GM21515 (cell line): ENCODE data around the gene GSDMA.

ENCODE experiments used
- ATAC-seq: cut with Tn5 transposase; IDR thresholded peaks from one replicate; pipeline ENCODE4 v1.9.1; 2021; ENCODE audit not compliant: unreplicated experiment

Gene GSDMA

GRCh38 chr17:39960524-39961041 is 2.2 kb upstream of the GSDMA start:
- no peak for ATAC-seq

DNA sequence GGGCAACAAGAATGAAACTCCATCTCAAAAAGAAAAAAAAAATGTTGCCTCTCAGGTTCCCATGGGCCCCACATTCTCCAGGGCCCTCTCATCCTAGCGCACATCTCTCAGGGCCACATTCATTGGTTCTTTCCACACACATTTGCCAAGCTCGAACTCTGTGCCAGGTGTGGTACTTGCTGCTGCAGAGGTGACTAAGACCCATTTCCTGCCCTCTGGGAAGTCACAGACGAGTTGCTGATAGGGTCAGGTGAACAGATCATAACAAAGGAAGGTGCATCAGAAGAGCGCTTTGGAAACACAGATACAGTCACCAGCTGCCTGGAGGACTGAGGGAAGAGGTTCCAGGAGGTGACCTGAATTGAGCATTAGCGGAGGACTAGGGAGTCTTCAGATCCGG is 1.0 kb downstream of the GSDMA start:
- ATAC-seq, result no peak

DNA sequence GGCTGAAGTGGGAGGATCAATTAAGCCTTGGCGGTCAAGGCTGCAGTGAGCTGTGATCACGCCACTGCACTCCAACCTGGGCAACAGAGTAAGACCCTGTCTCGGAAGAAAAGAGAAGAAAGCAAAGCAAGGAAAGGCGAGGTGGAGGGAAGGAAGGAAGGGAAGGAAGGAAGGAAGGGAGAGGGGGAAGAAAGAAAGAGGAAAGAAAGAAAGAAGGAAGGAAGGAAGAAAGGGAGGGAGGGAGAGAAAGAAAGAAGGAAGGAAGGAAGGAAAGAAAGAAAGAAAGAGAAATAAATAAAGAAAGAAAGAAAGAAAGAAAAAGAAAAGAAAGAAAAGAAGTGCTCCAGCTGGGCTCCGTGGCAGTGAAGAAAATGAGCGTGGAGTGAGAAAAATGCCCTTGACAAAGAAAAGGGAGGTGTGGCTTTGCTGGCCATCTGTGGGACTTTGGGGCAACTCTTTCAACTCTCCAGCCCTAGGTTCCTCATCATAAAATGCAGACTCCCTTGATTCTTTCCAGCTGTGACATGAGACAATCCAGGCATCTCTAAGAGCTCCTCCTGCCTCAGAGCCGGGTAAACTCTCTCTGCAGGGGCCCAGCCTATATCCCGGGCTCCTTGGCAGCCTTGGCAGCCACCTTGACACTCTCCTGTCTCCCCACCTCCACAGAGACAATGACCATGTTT is 2.4 kb downstream of the GSDMA start:
- no peak for ATAC-seq

GRCh38 chr17:39966771-39967170 is 4.0 kb downstream of the GSDMA start:
- no peak for ATAC-seq

- no peak for ATAC-seq
These were observed 6.0 kb downstream of the GSDMA start for GRCh38 chr17:39968761-39969160.

- ATAC-seq, result no peak
These were observed 6.6 kb downstream of the GSDMA start for GRCh38 chr17:39969375-39969774.

DNA sequence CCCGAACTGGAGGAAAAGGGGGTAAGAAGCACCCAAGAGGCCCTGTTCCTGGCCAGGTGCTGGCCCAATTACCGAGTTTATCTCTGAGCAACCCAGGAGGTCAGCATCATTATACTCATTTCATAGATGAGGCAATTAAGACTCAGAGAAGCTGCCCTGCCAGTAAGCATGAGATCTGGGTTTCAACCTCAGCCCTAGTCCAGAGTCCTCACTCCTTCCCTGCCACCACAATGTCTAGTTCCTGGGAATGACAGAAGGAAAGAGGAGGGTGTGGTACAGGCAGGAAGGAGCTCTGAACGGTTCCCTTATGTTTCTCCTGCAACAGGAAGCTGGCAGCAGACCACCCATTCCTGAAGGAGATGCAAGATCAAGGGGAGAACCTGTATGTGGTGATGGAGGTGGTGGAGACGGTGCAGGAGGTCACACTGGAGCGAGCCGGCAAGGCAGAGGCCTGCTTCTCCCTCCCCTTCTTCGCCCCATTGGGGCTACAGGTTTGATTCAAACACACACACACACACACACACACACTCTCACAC is 7.4 kb downstream of the GSDMA start:
- no peak for ATAC-seq

DNA sequence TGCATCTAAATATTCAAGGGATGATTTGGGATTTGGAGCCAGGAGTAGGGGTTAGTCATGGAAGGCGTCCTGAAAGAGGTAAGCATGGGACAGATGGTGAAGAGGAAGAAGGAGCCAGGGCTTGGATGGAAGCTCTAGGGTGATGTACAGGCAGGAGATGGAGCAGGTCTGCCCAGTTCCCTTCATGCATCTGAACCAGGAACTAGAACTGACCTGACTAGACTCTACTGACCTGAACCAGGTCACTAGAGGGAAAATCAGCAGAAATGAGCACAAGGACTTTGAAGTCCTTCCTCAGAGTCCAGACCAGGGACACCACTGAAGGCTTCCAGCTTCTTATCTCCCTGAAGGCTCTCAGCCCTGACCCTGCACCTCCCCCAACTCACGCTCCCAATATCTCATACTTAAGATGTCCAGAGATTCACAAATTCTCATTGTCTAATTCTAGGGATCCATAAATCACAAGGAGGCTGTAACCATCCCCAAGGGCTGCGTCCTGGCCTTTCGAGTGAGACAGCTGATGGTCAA is 8.3 kb downstream of the GSDMA start:
- no peak for ATAC-seq

DNA sequence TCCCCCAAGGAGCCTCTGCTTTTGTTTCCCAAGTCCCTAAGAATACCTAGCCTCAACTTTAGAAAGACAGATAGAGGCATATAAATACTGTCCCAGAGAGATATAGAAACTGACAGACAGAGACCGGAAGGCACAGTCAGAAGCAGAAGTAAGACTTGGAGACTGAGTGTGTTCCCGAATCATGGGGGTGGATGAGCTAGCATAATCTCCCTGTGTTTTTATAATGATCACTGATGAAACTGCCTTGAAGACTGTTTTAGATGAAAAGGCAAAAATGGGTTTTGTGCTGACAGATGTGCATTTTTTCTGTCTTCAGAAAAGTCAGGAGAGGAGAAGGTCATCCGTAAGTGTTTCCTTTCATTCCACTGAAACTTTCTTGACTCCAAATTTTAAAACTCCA is 9.5 kb downstream of the GSDMA start:
- no peak for ATAC-seq

DNA sequence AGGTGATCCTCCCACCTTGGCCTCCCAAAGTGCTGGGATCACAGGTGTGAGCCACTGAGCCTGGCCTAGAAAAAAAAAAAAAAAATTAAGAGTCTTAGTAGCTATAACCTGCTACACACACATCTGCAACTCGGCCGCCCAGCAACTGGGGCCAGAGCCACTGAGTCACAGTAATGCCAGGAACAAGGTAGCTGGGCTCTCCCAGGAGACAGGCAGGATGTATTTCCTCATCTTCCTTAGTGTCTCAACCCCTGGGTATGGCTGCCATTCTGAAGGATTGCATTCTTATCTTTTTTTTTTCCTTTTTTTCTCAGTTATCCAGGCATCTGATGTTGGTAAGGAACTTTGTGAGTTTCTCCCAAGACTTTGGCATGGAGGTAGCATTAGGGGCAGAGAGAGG is 10.7 kb downstream of the GSDMA start:
- no peak for ATAC-seq

DNA sequence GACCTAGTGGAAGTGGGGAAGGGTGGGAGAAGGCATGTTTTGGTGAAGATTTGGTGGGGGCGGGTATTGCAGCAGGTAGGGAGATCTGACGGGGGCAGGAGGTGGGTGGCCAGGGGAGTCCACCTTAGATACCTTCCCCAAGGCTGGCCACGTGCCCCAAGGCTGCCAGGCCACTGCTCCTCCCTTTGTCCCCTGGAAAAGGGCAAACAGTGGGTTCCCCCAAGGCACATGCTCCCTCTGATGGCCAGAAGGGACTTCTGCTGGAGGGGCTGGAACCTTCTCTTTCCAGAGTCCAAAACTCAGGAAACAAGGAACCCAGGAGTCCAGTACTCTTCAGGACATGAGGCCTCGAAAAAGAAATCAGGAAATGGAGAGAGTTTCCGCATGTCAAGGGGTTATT is 11.6 kb downstream of the GSDMA start:
- no peak for ATAC-seq

DNA sequence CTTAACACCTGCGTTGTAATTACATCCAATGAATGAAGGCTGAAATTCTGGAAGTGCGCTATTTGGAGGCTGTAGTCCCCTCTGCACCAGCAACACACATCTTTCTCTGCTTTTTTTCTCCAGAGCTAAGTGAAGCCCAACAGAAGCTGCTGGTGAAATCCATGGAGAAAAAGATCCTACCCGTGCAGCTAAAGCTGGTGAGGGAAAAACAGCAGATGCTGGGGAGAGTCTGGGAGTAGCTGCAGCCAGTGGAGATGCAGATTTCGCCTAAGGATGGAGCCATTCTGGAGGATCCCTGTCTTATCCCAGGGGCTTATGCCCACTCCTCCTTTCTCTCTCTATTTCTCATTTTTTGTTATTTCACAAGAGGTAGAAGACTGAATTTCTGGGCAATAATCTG is 13.0 kb downstream of the GSDMA start:
- ATAC-seq, result no peak

DNA sequence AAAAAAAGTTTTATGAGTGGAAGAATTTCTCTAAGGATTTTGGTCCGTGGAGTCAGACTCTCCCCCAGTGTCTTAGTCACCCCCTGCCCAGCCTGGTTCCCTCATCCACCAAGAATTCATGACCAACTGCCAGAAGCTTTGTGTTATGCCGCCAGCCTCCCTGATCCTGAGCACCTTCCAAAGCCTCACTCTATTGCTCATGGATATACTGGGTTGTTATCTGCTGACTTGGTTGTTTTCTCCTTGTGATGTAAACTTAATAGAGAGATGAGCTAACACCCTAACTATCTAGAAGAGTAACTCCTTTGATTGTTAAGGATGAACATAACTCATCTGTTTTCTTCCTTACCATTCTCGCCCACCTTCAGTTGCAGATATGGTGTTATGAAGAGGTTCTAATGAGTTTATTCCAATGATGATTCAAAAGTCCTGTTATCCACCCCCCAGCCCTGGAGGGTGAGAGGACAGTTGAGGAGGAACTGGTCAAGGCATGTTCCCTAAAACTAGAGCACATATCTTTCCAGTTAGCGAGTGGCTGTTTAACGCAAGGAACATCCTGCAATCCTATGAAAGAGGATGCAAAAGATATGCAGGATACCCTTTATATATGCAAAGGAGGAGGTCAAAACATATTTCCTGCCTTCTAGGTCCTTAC is 16.3 kb downstream of the GSDMA start:
- ATAC-seq, result no peak

GRCh38 chr17:39979893-39980350 is 17.1 kb downstream of the GSDMA start:
- ATAC-seq, result peak; percentile 4

GRCh38 chr17:39980351-39981206 is 17.8 kb downstream of the GSDMA start, which contains the start of gene PSMD3:
Gene PSMD3, plus strand, starts transcription at chr17:39980807. Its CDS starts 164 bp downstream, at chr17:39980971.
- peak; percentile 86 for ATAC-seq

- no peak for ATAC-seq
These were observed 18.5 kb downstream of the GSDMA start for GRCh38 chr17:39981207-39981741.

DNA sequence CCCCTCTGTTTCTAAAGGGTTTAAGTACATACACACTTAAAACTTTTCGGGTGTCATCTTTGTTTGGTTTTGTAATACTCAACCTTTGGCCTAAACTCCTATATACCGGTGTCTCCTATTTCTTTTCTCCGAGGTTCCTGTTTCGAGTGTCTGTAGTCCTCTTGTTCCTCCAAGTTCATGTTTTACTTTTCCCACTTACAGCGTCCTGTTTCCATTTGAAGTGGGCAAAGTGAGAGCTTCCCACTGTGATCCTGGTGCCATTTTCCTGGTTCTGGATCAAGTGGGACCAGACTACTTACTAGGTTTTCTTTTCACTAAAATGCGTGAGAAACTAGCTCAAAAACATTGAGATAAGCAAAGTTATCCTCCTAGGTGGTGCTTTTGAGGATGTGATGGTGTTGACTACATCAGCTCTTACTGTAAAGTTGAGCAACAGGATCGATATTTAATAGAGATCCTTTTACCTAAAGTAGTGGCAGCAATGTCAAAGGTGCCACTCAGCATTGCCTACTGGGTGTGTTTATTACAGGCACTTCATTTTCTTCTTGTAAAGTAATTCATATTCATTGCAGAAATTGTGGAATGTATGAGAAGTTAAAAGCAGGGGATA is 19.1 kb downstream of the GSDMA start:
- no peak for ATAC-seq

DNA sequence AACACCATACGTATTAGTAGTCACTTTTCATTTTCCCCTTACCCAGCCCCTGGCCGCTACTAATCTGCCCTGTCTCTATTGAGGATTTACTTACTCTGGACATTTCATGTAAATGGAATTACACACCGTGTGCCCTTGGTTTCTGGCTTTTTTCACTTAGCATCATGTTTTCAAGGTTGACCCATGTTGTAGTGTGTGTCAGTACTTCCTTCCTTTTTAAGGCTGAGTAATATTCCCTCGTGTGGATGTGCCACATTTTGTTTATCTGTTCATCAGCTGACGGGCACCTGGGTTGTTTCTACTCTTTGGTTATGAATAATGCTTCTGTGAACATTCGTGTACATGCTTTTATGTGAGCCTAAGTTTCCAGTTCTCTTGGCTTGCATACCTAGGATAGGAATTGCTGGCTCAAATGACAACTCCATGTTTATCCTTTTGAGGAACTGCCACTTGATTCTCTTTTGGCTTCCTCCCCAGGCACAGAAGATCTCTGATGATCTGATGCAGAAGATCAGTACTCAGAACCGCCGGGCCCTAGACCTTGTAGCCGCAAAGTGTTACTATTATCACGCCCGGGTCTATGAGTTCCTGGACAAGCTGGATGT is 25.5 kb downstream of the GSDMA start:
- ATAC-seq, result no peak

DNA sequence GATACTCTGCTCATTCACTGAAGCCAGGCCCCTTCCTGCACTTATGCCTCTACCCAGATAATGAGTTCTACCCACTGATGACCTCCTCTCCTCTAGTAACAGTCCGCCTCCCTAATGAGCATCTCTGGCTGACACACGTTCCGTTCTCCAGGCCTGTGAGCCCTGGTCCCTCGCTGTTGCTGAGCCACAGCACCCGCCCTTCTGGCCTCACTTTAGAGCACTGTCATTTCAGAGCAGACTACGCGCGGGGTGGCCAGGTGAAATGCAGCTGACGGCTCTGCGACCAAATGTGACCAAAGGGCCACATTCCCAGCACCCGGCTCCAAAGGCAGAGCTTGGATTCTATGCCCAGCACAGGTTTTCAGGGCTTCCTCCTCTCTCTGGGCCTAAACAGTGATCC is 31.6 kb downstream of the GSDMA start:
- no peak for ATAC-seq

- no peak for ATAC-seq
These were observed 32.6 kb downstream of the GSDMA start for GRCh38 chr17:39995438-39995837.
